Stomach smooth muscle (tissue), 2 donors: Measurements from ENCODE around the gene UBE2Q2.

ENCODE experiments used
- H3K27ac ChIP-seq: one replicate; pipeline ENCODE4 v1.7.0; 2013; ENCODE audit warnings: mild to moderate bottlenecking, low read length, inconsistent platforms
- H3K27me3 ChIP-seq, 2 donors: one replicate each; pipeline ENCODE4 v1.7.0; 2013; ENCODE audit warnings: low read length in 2 of 2; ENCODE audit not compliant: insufficient read depth in 2 of 2, control insufficient read depth in 1 of 2
- H3K36me3 ChIP-seq, 2 donors: one replicate each; pipeline ENCODE4 v1.7.0; 2013; ENCODE audit warnings: low read length in 2 of 2; ENCODE audit not compliant: control insufficient read depth in 2 of 2, insufficient read depth in 2 of 2
- H3K4me1 ChIP-seq: one replicate; pipeline ENCODE4 v1.7.0; 2013; ENCODE audit warnings: low read length; ENCODE audit not compliant: control insufficient read depth, insufficient read depth
- H3K4me3 ChIP-seq, 2 donors: one replicate each; pipeline ENCODE4 v1.7.0; 2013; ENCODE audit warnings: low read length in 2 of 2
- H3K9ac ChIP-seq, 2 donors: one replicate each; pipeline ENCODE4 v1.7.0; 2013; ENCODE audit warnings: low read length in 2 of 2, mild to moderate bottlenecking in 1 of 2
- H3K9me3 ChIP-seq, 2 donors: one replicate each; pipeline ENCODE4 v1.7.0; 2013; ENCODE audit warnings: low read length in 2 of 2; ENCODE audit not compliant: control insufficient read depth in 2 of 2
- donor health status: healthy.
- donor health status: Pancreatic carcinoma.

UBE2Q2 gene

DNA sequence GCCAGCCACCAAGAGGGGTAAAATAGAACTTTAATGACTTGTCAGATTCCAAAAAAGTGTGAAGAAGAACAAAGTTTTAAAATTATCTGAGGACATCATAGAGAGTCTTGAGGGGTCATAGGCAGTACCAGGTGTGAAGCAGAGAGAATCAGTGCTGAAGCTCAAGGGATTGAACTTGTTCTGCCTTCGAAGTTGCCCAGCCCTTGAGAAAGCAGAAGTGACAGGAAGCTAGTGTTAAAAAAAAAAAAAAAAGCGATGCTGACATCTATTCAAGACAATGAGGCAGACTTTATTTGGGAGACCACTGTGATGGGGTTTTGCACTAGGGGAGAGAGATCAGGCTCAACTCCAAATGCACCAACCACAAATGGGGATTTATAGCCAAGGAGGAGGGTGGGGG lies 82.2 kb downstream of the UBE2Q2 start:
- H3K4me1 ChIP-seq, result no peaks in the 10 kb centered on the region
- H3K27me3 ChIP-seq, result no peaks in the 10 kb centered on the region
- H3K36me3 ChIP-seq, result peaks cover 3 to 6% of the 10 kb centered on the region in 2 donors
- H3K9me3 ChIP-seq, result no peaks in the 10 kb centered on the region
- H3K4me3 ChIP-seq, result no peak overlapping the region
- H3K27ac ChIP-seq, result no peak overlapping the region
- no peak overlapping the region for H3K9ac ChIP-seq

DNA sequence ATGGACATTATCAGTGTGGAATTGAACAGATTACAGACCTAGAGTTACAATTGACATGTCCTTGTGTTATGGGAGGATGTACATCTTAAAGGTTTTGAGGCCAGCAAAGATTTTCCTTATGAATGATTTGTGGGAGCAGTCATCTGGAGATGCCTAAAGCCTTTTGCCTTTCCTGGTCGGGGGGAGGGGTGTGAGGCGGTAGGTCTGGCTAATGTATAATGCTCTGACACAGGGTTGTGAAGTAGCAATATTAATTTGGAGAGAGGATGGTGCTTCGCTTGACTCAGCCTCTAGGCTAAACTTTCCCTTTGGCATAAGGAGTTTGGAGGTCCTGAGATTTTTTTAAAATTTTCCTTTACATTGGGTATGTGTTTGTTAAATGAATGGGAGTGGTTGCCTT lies 83.7 kb downstream of the UBE2Q2 start:
- no peak overlapping the region for H3K27ac ChIP-seq
- no peaks in the 10 kb centered on the region for H3K4me1 ChIP-seq
- no peaks in the 10 kb centered on the region for H3K9me3 ChIP-seq
- no peak overlapping the region for H3K4me3 ChIP-seq
- H3K27me3 ChIP-seq, result no peaks in the 10 kb centered on the region
- no peak overlapping the region for H3K9ac ChIP-seq
- H3K36me3 ChIP-seq, result peaks cover 5% of the 10 kb centered on the region in 2 donors

DNA sequence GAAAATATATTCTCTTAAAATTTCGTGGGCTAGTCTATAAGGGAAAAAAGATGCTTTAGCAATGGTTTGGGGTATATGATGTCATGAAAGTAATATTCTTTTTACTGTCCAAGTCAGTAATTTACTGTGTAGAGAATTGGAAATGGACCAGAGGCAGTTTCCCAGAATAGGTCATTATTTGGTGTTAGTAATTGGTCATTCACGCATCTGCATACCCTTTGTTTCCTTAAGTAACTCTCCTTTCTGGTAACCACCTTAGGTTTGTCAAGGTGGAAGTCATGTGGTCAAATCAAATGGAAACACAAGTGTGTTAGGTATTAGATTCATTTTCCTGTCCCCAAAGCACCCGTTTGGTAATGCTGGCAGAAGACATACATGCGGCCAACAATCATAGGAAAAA lies 84.4 kb downstream of the UBE2Q2 start:
- Histone ChIP-seq H3K27ac (no peak overlapping the region), H3K36me3 (peaks cover 4 to 6% of the 10 kb centered on the region in 2 donors), H3K4me3 (no peak overlapping the region)

DNA sequence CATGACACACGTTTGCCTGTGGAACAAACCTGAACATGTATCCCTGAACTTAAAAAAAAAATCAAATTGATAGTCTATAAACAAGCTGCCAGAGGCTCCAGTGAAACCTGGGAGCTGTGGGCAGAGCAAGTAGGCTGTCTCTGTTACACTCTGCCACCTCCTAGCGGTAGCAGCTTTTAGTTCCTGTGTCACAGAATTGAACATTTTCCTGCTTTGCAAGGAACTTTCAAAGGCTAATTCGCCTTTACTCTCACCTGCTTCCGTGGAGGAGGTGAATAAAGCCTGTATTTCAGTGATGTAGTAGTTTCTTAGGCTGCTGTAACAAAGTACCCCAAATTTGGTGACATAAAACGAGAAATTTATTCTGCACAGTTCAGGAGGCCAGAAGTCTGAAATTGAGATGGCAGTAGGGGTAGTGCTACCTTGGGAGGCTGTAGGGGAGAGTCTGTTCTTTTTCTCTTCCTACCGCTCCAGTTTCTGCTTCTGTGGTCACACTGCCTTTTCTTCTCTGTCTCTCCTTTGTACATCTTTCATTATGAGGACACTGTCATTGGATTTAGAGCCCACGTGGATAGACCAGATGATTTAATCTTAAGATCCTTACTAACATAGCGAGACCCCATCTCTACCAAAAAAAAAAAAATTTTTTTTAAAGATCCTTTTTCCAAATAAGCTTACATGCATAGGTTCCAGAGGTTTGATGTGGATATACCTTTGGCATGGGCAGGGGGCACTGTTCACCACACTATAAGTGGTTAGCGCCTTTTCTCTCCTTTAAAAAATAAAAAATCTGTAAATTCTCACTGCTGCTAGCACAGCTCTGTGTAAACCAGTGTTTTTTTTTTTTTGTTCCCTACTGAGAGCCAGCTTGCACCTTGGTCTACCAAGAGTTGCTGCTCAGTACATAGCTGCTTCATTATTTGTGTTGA lies 85.7 kb downstream of the UBE2Q2 start:
- no peaks in the 10 kb centered on the region for H3K4me1 ChIP-seq
- no peaks in the 10 kb centered on the region for H3K27me3 ChIP-seq
- H3K9me3 ChIP-seq, result no peaks in the 10 kb centered on the region
- no peak overlapping the region for H3K27ac ChIP-seq
- H3K4me3 ChIP-seq, result no peak overlapping the region
- peaks cover 11 to 15% of the 10 kb centered on the region in 2 donors for H3K36me3 ChIP-seq
- no peak overlapping the region for H3K9ac ChIP-seq

More for the DNA sequence above, 84.4 kb downstream of the UBE2Q2 start:
- H3K4me1 ChIP-seq, result no peaks in the 10 kb centered on the region
- H3K9ac ChIP-seq, result no peak overlapping the region
- no peaks in the 10 kb centered on the region for H3K27me3 ChIP-seq
- no peaks in the 10 kb centered on the region for H3K9me3 ChIP-seq

DNA sequence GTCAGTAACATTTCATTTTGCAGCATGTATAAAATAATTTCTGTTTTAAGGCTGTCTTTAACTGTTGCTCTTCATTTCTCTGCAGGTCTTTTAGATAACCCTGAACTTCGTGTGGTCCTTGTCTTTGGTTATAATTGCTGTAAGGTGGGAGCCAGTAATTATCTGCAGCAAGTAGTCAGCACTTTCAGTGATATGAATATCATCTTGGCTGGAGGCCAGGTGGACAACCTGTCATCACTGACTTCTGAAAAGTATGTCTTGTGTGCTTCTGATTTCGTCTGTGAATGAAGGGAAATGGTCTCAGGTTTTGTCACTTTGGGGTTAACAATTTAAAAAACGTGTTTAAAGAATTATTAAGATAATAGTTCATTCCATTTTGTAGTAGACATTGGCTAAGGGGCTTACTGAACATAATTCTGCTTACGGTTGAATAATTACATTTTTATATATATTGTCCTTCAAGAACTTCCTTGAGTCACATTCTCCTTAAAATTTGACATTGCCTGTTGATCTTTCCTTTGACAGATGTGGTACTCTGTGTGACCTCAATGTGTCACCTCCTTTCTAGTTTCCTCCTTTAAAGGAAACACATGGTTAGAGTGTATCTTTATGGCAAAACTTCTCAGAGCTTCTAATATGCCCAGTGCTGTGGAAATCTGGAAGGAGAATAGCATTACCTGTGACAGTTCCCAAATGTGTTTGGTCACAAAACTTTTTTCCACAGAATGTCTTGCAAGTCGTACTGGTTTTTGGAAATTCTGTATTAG lies 86.7 kb downstream of the UBE2Q2 start:
- H3K4me1 ChIP-seq, result no peaks in the 10 kb centered on the region
- no peaks in the 10 kb centered on the region for H3K27me3 ChIP-seq
- peaks cover 12 to 18% of the 10 kb centered on the region in 2 donors for H3K36me3 ChIP-seq
- H3K9me3 ChIP-seq, result no peaks in the 10 kb centered on the region
- no peak overlapping the region for H3K9ac ChIP-seq
- H3K27ac ChIP-seq, result no peak overlapping the region
- no peak overlapping the region for H3K4me3 ChIP-seq

DNA sequence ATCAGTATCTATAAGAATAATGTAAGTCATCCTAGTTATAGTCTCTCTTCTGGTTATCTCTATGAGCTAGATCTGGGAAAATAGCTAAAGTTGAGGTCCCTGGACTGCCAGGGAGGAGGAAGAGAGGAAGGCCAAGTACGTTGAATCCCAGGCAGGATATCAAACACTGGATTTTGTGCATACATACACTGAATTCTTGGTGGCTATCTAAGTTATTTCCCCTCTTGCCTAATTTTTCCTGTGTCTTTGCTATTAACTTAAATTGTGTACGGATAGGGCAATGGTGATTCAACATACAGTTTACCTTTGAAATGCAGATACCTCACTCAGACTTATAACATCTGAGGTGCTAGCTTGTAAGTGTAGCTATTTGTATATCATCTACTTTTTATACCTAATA lies 87.6 kb downstream of the UBE2Q2 start:
- H3K4me1 ChIP-seq, result no peaks in the 10 kb centered on the region
- peaks cover 12 to 18% of the 10 kb centered on the region in 2 donors for H3K36me3 ChIP-seq
- H3K4me3 ChIP-seq, result no peak overlapping the region
- no peaks in the 10 kb centered on the region for H3K27me3 ChIP-seq
- H3K9me3 ChIP-seq, result no peaks in the 10 kb centered on the region
- H3K9ac ChIP-seq, result no peak overlapping the region
- no peak overlapping the region for H3K27ac ChIP-seq

DNA sequence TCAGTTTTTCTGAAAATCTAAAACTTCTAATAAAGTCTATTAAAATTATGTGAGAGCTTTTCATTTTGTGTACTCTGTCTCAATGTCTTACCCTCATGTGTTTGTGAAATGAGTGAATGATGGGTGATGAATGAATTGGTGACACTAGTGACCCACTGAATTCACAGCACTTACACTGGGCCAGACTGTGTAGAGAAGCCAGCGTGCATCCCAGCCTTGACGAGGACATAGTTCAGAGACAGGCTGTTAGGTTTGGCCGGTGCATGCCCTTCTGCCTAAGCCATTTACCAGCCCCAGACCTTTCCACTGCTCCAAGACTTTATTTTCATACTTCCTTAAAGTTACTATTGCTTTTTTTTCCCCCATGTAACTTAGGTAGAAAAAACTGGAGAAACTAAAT lies 99.2 kb downstream of the UBE2Q2 start:
- Histone ChIP-seq H3K4me3 (no peak overlapping the region), H3K4me1 (no peaks in the 10 kb centered on the region), H3K9ac (no peak overlapping the region), H3K36me3 (no peaks in the 10 kb centered on the region), H3K27ac (no peak overlapping the region), H3K9me3 (no peaks in the 10 kb centered on the region), H3K27me3 (no peaks in the 10 kb centered on the region)

DNA sequence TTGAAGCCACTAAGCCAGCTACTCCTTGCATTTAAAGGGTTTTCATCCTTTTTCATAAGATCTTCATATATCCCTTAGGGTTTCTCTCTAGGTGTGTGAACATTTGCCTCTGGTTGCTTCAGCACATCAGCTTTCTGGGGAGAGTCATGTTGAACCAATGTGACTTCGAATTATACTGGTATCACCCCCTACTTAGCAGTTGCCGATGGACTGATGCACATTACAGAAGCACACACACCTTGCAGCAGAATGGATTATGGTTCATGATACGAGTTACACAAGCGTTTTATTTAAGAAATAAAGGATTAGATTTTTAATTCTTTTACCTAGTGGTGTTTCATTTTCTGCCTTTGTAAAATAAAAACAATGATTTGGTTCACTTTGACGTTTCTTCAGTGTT lies 100.0 kb downstream of the UBE2Q2 start:
- Histone ChIP-seq H3K27me3 (no peaks in the 10 kb centered on the region), H3K9me3 (no peaks in the 10 kb centered on the region), H3K9ac (no peak overlapping the region), H3K4me1 (no peaks in the 10 kb centered on the region), H3K4me3 (no peak overlapping the region), H3K36me3 (no peaks in the 10 kb centered on the region), H3K27ac (no peak overlapping the region)

DNA sequence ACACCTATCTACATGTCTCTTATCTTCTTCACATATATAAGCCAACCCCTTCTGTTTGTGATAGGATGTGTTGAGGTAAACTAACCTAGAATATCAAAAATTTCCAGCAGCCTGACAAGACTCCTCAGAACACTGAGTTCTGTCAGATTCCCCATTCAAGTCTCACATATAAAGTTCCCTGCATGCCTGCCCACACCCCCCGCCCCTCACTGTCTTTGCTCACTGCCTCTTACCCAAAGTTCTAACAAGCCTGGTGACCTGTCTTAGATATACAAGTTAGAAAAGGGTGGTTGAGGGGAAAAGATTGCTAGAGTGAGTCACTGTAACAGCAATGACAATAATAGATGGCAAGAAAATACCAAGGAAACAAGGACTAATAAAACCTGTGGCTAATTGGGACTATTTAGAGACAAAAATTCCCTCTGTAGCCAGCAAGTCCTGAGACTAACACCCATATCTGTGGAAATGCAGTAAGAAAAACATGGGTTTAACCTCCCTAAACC lies 100.5 kb downstream of the UBE2Q2 start:
- H3K4me3 ChIP-seq, result no peak overlapping the region
- H3K36me3 ChIP-seq, result no peaks in the 10 kb centered on the region
- no peaks in the 10 kb centered on the region for H3K4me1 ChIP-seq
- H3K9ac ChIP-seq, result no peak overlapping the region
- no peaks in the 10 kb centered on the region for H3K9me3 ChIP-seq
- no peaks in the 10 kb centered on the region for H3K27me3 ChIP-seq
- H3K27ac ChIP-seq, result no peak overlapping the region

DNA sequence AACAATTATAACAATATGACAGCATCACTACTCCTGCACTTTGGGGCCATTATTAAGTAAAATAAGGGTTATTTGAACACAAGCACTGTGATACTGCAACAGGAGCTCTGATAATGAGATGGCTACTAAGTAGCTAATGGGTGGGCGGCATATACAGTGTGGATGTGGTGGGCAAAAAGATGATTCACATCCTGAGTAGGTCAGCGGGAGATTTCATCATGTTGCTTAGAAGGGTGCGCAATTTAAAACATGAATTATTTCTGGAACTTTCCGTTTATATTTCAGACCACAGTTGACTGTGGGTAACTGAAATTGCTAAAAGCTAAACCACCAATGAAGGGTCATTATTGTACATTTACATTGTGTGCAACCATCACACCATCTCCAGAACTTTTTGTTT lies 102.7 kb downstream of the UBE2Q2 start:
- Histone ChIP-seq H3K36me3 (no peaks in the 10 kb centered on the region), H3K4me1 (no peaks in the 10 kb centered on the region), H3K4me3 (no peak overlapping the region), H3K9me3 (no peaks in the 10 kb centered on the region), H3K27ac (no peak overlapping the region), H3K27me3 (no peaks in the 10 kb centered on the region), H3K9ac (no peak overlapping the region)
